ENCODE data around the gene DNAJC17.

DNA sequence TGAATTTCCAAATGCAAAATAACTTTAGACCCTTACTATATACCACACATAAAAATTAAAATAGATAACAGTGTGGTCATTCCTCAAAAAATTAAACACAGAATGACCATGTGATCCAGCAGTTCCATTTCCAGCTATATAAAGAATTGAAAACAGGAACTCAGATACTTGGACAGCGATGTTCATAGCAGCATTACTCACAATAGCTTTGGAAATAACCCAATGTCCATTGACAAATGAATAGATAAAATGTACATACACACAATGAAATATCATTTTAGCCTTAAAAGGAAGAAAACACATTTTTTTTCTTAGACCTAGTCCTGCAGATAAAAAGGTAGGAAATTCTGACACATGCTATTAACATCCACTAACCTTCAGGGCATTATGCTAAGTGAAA, 85.6 kb downstream of the DNAJC17 start:
- TF ChIP-seq POLR2A (IDR thresholded peaks at IDR 0.05) (no peak), POLR2AphosphoS5 (IDR thresholded peaks at IDR 0.05) (no peak), EP300 (IDR thresholded peaks at IDR 0.05; ENCODE audit: low read depth) (no peak)
- TF ChIP-seq, protein P1, sequence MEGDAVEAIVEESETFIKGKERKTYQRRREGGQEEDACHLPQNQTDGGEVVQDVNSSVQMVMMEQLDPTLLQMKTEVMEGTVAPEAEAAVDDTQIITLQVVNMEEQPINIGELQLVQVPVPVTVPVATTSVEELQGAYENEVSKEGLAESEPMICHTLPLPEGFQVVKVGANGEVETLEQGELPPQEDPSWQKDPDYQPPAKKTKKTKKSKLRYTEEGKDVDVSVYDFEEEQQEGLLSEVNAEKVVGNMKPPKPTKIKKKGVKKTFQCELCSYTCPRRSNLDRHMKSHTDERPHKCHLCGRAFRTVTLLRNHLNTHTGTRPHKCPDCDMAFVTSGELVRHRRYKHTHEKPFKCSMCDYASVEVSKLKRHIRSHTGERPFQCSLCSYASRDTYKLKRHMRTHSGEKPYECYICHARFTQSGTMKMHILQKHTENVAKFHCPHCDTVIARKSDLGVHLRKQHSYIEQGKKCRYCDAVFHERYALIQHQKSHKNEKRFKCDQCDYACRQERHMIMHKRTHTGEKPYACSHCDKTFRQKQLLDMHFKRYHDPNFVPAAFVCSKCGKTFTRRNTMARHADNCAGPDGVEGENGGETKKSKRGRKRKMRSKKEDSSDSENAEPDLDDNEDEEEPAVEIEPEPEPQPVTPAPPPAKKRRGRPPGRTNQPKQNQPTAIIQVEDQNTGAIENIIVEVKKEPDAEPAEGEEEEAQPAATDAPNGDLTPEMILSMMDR (IDR thresholded peaks at IDR 0.05) = no peak
